Panc1 (cell line): Measurements from ENCODE around the gene AP1S1. TPM values are rescaled to one million over a fixed set of nuclear protein-coding genes. Genes with fewer than 3 reads are reported as not detected.

Experiments
- ATAC-seq: fragments of 200-7000 bp; cut with Tn5 transposase; 2 replicates; pipeline ENCODE4 v1.9.1; 2020; ENCODE audit warnings: mild to moderate bottlenecking, moderate library complexity
- BruUV-seq: library from RNA; stranded (reverse); fragments of 400-500 nt; replicated peaks from 2 replicates; lab custom pipeline; 2021; lab: Mats Ljungman, UMichigan
- CTCF ChIA-PET: fragments of 300-600 bp; sonication (Branson Sonifier 250); formaldehyde crosslinking; loops from one replicate; lab custom pipeline; 2022; ENCODE audit warnings: antibody characterized with exemption; lab: Charles Lee
- POLR2A ChIA-PET: fragments of 300-600 bp; sonication (Branson Sonifier 250); formaldehyde crosslinking; loops from one replicate; lab custom pipeline; 2022; ENCODE audit warnings: antibody characterized with exemption; lab: Charles Lee
- DNase-seq: peaks from one replicate; pipeline ENCODE4 v3.0.0-alpha.2; 2010; ENCODE audit warnings: low read depth, low spot score
- H3K27ac ChIP-seq: 2 replicates; pipeline ENCODE4 v1.5.1; 2011; ENCODE audit warnings: mild to moderate bottlenecking, low read length, inconsistent platforms
- H3K27me3 ChIP-seq: fragments of 200-500 bp; sonication (Bioruptor generic); 2 replicates; pipeline ENCODE4 v1.6.0; 2014; ENCODE audit warnings: low read length, inconsistent platforms; ENCODE audit not compliant: control insufficient read depth, insufficient read depth
- H3K36me3 ChIP-seq: fragments of 200-500 bp; sonication (Bioruptor generic); 2 replicates; pipeline ENCODE4 v1.5.1; 2014; ENCODE audit warnings: inconsistent platforms, mild to moderate bottlenecking, low read length, moderate library complexity; ENCODE audit not compliant: control insufficient read depth, insufficient read depth
- H3K4me1 ChIP-seq: 2 replicates; pipeline ENCODE4 v1.5.1; 2011; ENCODE audit warnings: inconsistent platforms, mild to moderate bottlenecking, low read length, moderate library complexity; ENCODE audit not compliant: control insufficient read depth, insufficient read depth
- H3K4me3 ChIP-seq, 2 experiments: 2 replicates each; pipeline ENCODE4 v1.5.1; 2011 to 2012; ENCODE audit warnings: low read depth in 2 of 2, low read length in 2 of 2, mild to moderate bottlenecking in 2 of 2, inconsistent platforms in 1 of 2, moderate library complexity in 1 of 2
- H3K9me3 ChIP-seq: fragments of 200-500 bp; sonication (Bioruptor generic); 2 replicates; pipeline ENCODE4 v1.5.1; 2014; ENCODE audit warnings: low read depth, mild to moderate bottlenecking, inconsistent platforms, low read length, moderate library complexity; ENCODE audit not compliant: control insufficient read depth, insufficient read depth
- CTCF ChIP-seq: fragments of 450-650 bp; IDR thresholded peaks from 2 replicates; pipeline ENCODE4 v1.5.1; 2017; ENCODE audit warnings: mild to moderate bottlenecking
- POLR2AphosphoS5 ChIP-seq: IDR thresholded peaks from 2 replicates; pipeline ENCODE4 v1.6.1; 2012; ENCODE audit warnings: mild to moderate bottlenecking, low read depth, low read length, moderate library complexity
- SIN3A ChIP-seq: IDR thresholded peaks from 2 replicates; pipeline ENCODE4 v1.6.1; 2012; ENCODE audit warnings: low read depth, mild to moderate bottlenecking, low read length, moderate library complexity, borderline replicate concordance; ENCODE audit not compliant: insufficient read depth
- TCF7L2 ChIP-seq: IDR thresholded peaks from 2 replicates; pipeline ENCODE4 v1.6.1; 2011; ENCODE audit warnings: mild to moderate bottlenecking, low read depth, low read length, inconsistent platforms
- in situ Hi-C: cut with HindIII; loops from 2 replicates; pipeline ENCODE4 v1.10.0; 2016; ENCODE audit warnings: low sequenced_read_pairs, low pct_unique_long_range_greater_than_20kb
- intact Hi-C: fragments of 100-400 bp; cut with micrococcal nuclease; formaldehyde crosslinking; loops from one replicate; pipeline ENCODE4 v1.10.0; 2022; ENCODE audit not compliant: unreplicated experiment
- total RNA-seq: library from RNA; stranded (reverse); gene quantifications from one replicate; pipeline ENCODE4 v1.2.1, GENCODE V29; 2021; ENCODE audit not compliant: unreplicated experiment
- TF ChIP-seq, protein P1 (sequence below), 2 experiments: IDR thresholded peaks; 2 replicates each; pipeline ENCODE4 v1.6.1; 2011 to 2012; ENCODE audit warnings: low read depth in 2 of 2, control low read depth in 1 of 2, low read length in 1 of 2, mild to moderate bottlenecking in 1 of 2, moderate library complexity in 1 of 2; ENCODE audit not compliant: insufficient read depth in 1 of 2

AP1S1 gene
- total RNA-seq, 1 experiment from 2014 or later: 74.2 TPM

- BruUV-seq: no TSS peak
- POLR2A ChIA-PET: interaction anchor here (0.6 to 1.7 kb wide), 4 partner anchors 15 to 44 kb away, joined by 4 to 7 read pairs (median 6); partner anchors contain the start of gene ZNHIT1
These were observed 19.5 kb downstream of the AP1S1 start for GRCh38 chr7:101173752-101174244.

DNA sequence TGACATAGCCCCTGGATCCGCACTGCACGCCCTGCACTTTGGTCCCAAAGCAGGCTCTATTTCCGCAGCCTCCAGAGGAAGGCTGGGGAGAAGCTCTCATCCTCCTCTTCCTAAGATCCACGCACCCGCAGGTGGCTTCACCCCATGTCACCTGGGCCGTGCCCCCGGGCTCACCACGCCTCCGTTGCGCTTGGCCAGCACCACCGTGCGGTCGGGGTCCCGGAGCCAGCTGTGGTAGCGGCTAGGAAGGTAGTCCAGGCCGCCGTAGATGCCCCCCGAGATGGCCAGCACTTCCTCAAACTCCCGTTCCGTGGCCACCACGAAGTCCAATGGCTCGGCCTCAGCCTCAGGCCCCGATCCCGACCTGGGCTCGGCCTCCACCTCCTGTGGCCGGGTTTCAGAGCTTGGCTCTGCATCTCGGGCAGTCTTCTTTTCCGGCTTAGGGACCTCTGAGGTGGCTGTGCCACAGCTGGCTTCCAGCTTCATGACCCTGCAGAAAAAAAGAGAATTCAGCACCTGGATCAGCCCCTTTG is 20.1 kb downstream of the AP1S1 start:
- Histone ChIP-seq H3K4me3 (no peak overlapping the region), H3K36me3 (no peaks in the 10 kb centered on the region), H3K27me3 (peaks cover 16% of the 10 kb centered on the region), H3K4me1 (peaks cover 31% of the 10 kb centered on the region), H3K27ac (no peak overlapping the region), H3K9me3 (no peaks in the 10 kb centered on the region)
- ATAC-seq (no peak), DNase-seq (no peak)
- intact Hi-C loops (no loop called here), in situ Hi-C loops (no loop called here)
- no TSS peak for BruUV-seq
- no peak for TF ChIP-seq CTCF
- no peak for TF ChIP-seq POLR2AphosphoS5
- no peak for TF ChIP-seq TCF7L2
- TF ChIP-seq, protein P1, sequence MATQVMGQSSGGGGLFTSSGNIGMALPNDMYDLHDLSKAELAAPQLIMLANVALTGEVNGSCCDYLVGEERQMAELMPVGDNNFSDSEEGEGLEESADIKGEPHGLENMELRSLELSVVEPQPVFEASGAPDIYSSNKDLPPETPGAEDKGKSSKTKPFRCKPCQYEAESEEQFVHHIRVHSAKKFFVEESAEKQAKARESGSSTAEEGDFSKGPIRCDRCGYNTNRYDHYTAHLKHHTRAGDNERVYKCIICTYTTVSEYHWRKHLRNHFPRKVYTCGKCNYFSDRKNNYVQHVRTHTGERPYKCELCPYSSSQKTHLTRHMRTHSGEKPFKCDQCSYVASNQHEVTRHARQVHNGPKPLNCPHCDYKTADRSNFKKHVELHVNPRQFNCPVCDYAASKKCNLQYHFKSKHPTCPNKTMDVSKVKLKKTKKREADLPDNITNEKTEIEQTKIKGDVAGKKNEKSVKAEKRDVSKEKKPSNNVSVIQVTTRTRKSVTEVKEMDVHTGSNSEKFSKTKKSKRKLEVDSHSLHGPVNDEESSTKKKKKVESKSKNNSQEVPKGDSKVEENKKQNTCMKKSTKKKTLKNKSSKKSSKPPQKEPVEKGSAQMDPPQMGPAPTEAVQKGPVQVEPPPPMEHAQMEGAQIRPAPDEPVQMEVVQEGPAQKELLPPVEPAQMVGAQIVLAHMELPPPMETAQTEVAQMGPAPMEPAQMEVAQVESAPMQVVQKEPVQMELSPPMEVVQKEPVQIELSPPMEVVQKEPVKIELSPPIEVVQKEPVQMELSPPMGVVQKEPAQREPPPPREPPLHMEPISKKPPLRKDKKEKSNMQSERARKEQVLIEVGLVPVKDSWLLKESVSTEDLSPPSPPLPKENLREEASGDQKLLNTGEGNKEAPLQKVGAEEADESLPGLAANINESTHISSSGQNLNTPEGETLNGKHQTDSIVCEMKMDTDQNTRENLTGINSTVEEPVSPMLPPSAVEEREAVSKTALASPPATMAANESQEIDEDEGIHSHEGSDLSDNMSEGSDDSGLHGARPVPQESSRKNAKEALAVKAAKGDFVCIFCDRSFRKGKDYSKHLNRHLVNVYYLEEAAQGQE (IDR thresholded peaks at IDR 0.05; ENCODE audit: insufficient read depth in 1 of 2, low read depth in 2 of 2, low read length in 1 of 2): no peak
- no peak for TF ChIP-seq SIN3A
- POLR2A ChIA-PET: interaction anchor here (0.6 to 1.7 kb wide), 5 partner anchors 15 to 44 kb away, joined by 4 to 7 read pairs (median 6); partner anchors contain the start of gene ZNHIT1
- CTCF ChIA-PET: interaction anchor here (0.9 to 1.0 kb wide), 2 partner anchors 18 to 21 kb away, joined by 3 to 7 read pairs; no protein-coding TSS in a partner anchor

More at GRCh38 chr7:101173752-101174244, 19.5 kb downstream of the AP1S1 start:
- intact Hi-C loops (no loop called here), in situ Hi-C loops (no loop called here)
- H3K27me3 ChIP-seq: peaks cover 16% of the 10 kb centered on the region
- no peak for DNase-seq
- H3K9me3 ChIP-seq: no peaks in the 10 kb centered on the region
- H3K36me3 ChIP-seq: no peaks in the 10 kb centered on the region
- peaks cover 33% of the 10 kb centered on the region for H3K4me1 ChIP-seq
- CTCF ChIA-PET: interaction anchor here (0.9 to 1.0 kb wide), 2 partner anchors 19 to 22 kb away, joined by 3 to 7 read pairs; no protein-coding TSS in a partner anchor
- peak overlapping the region; percentile 31 to 62 for H3K4me3 ChIP-seq
- TF ChIP-seq, protein P1 (IDR thresholded peaks at IDR 0.05; ENCODE audit: insufficient read depth in 1 of 2, low read depth in 2 of 2, low read length in 1 of 2): no peak
- no peak for TF ChIP-seq CTCF
- no peak for TF ChIP-seq POLR2AphosphoS5
- TF ChIP-seq TCF7L2: no peak
- TF ChIP-seq SIN3A: no peak
- H3K27ac ChIP-seq: no peak overlapping the region
- ATAC-seq: peak; percentile 74
